ENCODE measurements around the gene ADAM11. TPM values are rescaled to one million over a fixed set of nuclear protein-coding genes. Genes with fewer than 3 reads are reported as not detected.

Gene ADAM11
- total and polyA plus RNA-seq, 9 of the 15 experiments (the other 6 are each of a cell fraction or from before 2014, with no cell fraction given): 0.01 to 0.31 (median 0.14) TPM; not detected in 2

- no peak for TF ChIP-seq ESRRA (IDR thresholded peaks at IDR 0.05; ENCODE audit: borderline replicate concordance, low read depth)
- no peak for TF ChIP-seq SIRT6 (IDR thresholded peaks at IDR 0.05; ENCODE audit: low read depth, low read length)
These were observed 22.1 kb upstream of the ADAM11 start (continued) for GRCh38 chr17:44736551-44737240.

GRCh38 chr17:44738214-44738906, 20.4 kb upstream of the ADAM11 start:
- in situ Hi-C loops (cut with MboI): no loop called here
- H3K4me2 ChIP-seq (ENCODE audit: insufficient read depth, low read length): no peak overlapping the region
- WGBS (ENCODE audit: insufficient coverage, low coverage, missing lambda C conversion rate): 81% methylated on average over 3 of the region's 3 CpGs
- H3K9me1 ChIP-seq (ENCODE audit: control insufficient read depth, insufficient read depth, low read length): no peaks in the 10 kb centered on the region
- ChIA-PET CTCF (ENCODE audit: low intra/inter-chr PET ratio) (no interaction called here), POLR2A (interaction anchor here (0.6 to 0.8 kb wide), 3 partner anchors 44 to 342 kb away, joined by 3 to 4 read pairs (median 3); no protein-coding TSS in a partner anchor)
- H3K9ac ChIP-seq (ENCODE audit: insufficient read depth in 1 of 2, low read depth in 2 of 2, low read length in 2 of 2): no peak overlapping the region
- no peaks in the 10 kb centered on the region for H4K20me1 ChIP-seq (replicated peaks; ENCODE audit: control insufficient read depth, insufficient read depth, low read length)
- no TSS peak for BruUV-seq (replicated peaks)
- no peak for TF ChIP-seq DDX20 (tag; IDR thresholded peaks at IDR 0.05; ENCODE audit: low read depth)
- no peak for TF ChIP-seq NFRKB (IDR thresholded peaks at IDR 0.05; ENCODE audit: low read depth)
- no peak for TF ChIP-seq HMGXB4 (CRISPR knock-in tag; IDR thresholded peaks at IDR 0.05)
- intact Hi-C loops (cut with micrococcal nuclease): no loop called here
- H3K36me3 ChIP-seq (ENCODE audit: control insufficient read depth, insufficient read depth, low read length): peaks cover 48% of the 10 kb centered on the region; the same call in 2 of the 3 replicates
- DNase-seq (ENCODE audit: extremely low read depth in 1 of 4, low spot score in 3 of 4) (no peak), ATAC-seq (no peak), FAIRE-seq (no peak)
- no peak overlapping the region for H3K27ac ChIP-seq (ENCODE audit: extremely low read depth, low read depth, low read length)
- H3K79me2 ChIP-seq (ENCODE audit: control insufficient read depth, insufficient read depth, low read length): no peaks in the 10 kb centered on the region
- H3K9me3 ChIP-seq (replicated peaks; ENCODE audit: control insufficient read depth, insufficient read depth, low read depth, low read length): no peaks in the 10 kb centered on the region
- no peaks in the 10 kb centered on the region for H3K4me1 ChIP-seq (replicated peaks in 1 of 2; ENCODE audit: control insufficient read depth in 2 of 2, insufficient read depth in 2 of 2, low read length in 2 of 2)
- no peaks in the 10 kb centered on the region for H3K27me3 ChIP-seq (ENCODE audit: control insufficient read depth in 2 of 2, insufficient read depth in 2 of 2, low read length in 2 of 2)
- H2AFZ ChIP-seq (ENCODE audit: low read depth, low read length): no peak overlapping the region
- no peak overlapping the region for H3K4me3 ChIP-seq
